Breast epithelium (tissue), 4 donors: Measurements from ENCODE around the gene ZMIZ1. TPM values are rescaled to one million over a fixed set of nuclear protein-coding genes. Genes with fewer than 3 reads are reported as not detected.

ENCODE experiments used
- DNase-seq, 2 donors: peaks; one replicate each; pipeline ENCODE4 v3.0.0-alpha.2; 2019; ENCODE audit warnings: low spot score in 2 of 2
- H3K27ac ChIP-seq, 2 donors: fragments of 200-600 bp; sonication (generic) in 1 of 2; one replicate each; pipeline ENCODE4 v1.5.1; 2016 to 2019; ENCODE audit warnings: mild to moderate bottlenecking in 1 of 2
- H3K27me3 ChIP-seq, 2 donors: fragments of 200-600 bp; sonication (generic) in 1 of 2; one replicate each; pipeline versions ENCODE4 v1.5.1 to v1.6.0; 2017 to 2019; ENCODE audit warnings: control low read depth in 1 of 2, mild to moderate bottlenecking in 1 of 2
- H3K36me3 ChIP-seq: fragments of 200-600 bp; one replicate; pipeline ENCODE4 v1.5.1; 2019
- H3K4me1 ChIP-seq, 2 donors: fragments of 200-600 bp; sonication (generic); one replicate each; pipeline ENCODE4 v1.5.1; 2016 to 2019; ENCODE audit warnings: control low read depth in 1 of 2
- H3K4me3 ChIP-seq, 3 donors: fragments of 200-600 bp; sonication (generic); 1 replicate in 2 of 3; 2 replicates in 1 of 3; pipeline ENCODE4 v1.5.1; 2016 to 2019; ENCODE audit warnings: mild to moderate bottlenecking in 3 of 3, moderate library complexity in 2 of 3
- H3K9me3 ChIP-seq, 2 donors: fragments of 200-600 bp; sonication (generic) in 1 of 2; one replicate each; pipeline ENCODE4 v1.5.1; 2016 to 2019; ENCODE audit warnings: control low read depth in 1 of 2
- POLR2A ChIP-seq: fragments of 450-650 bp; IDR thresholded peaks from one replicate; pipeline ENCODE4 v1.6.1; 2016; ENCODE audit warnings: antibody characterized with exemption, mild to moderate bottlenecking, moderate library complexity
- POLR2AphosphoS5 ChIP-seq, 3 donors: sonication (generic); formaldehyde crosslinking; IDR thresholded peaks; one replicate each; pipeline ENCODE4 v1.6.1; 2017; ENCODE audit warnings: antibody characterized with exemption in 3 of 3
- intact Hi-C: fragments of 100-400 bp; cut with DNase I; formaldehyde crosslinking; loops from one replicate; pipeline ENCODE4 v1.15.1; 2023; ENCODE audit warnings: low total_unique reads
- total RNA-seq, 3 donors: library from RNA; depleted of rRNA; stranded (reverse); fragments of >200 nt; gene quantifications; one replicate each; pipeline ENCODE4 v1.1.0, GENCODE V29; 2016
- TF ChIP-seq, protein P1 (sequence below), 3 donors: fragments of 450-650 bp; IDR thresholded peaks; one replicate each; pipeline ENCODE4 v1.5.1; 2016 to 2017; ENCODE audit warnings: antibody characterized with exemption in 3 of 3, mild to moderate bottlenecking in 3 of 3, moderate library complexity in 3 of 3

ZMIZ1 gene
- total RNA-seq, 3 donors from 2014 or later, result 34.4 to 63.7 (median 39.8) TPM

- Histone ChIP-seq H3K4me3 (peak overlapping the region; percentile 44 to 86 (median 62)), H3K9me3 (no peaks in the 10 kb centered on the region), H3K36me3 (no peaks in the 10 kb centered on the region), H3K4me1 (peaks cover 38 to 47% of the 10 kb centered on the region in 2 donors), H3K27me3 (no peaks in the 10 kb centered on the region), H3K27ac (peak overlapping the region; percentile 58 to 88)
- DNase-seq, result peak in 1 of 2 donors; percentile 61
- TF ChIP-seq POLR2A, result no peak
- TF ChIP-seq POLR2AphosphoS5 (IDR thresholded peaks at IDR 0.05), result peak in 2 of 3 donors; percentile 10
- TF ChIP-seq, protein P1, sequence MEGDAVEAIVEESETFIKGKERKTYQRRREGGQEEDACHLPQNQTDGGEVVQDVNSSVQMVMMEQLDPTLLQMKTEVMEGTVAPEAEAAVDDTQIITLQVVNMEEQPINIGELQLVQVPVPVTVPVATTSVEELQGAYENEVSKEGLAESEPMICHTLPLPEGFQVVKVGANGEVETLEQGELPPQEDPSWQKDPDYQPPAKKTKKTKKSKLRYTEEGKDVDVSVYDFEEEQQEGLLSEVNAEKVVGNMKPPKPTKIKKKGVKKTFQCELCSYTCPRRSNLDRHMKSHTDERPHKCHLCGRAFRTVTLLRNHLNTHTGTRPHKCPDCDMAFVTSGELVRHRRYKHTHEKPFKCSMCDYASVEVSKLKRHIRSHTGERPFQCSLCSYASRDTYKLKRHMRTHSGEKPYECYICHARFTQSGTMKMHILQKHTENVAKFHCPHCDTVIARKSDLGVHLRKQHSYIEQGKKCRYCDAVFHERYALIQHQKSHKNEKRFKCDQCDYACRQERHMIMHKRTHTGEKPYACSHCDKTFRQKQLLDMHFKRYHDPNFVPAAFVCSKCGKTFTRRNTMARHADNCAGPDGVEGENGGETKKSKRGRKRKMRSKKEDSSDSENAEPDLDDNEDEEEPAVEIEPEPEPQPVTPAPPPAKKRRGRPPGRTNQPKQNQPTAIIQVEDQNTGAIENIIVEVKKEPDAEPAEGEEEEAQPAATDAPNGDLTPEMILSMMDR (IDR thresholded peaks at IDR 0.05), result no peak
- intact Hi-C loops, result no loop called here
These were observed 173.3 kb downstream of the ZMIZ1 start for GRCh38 chr10:79241990-79242619.

DNA sequence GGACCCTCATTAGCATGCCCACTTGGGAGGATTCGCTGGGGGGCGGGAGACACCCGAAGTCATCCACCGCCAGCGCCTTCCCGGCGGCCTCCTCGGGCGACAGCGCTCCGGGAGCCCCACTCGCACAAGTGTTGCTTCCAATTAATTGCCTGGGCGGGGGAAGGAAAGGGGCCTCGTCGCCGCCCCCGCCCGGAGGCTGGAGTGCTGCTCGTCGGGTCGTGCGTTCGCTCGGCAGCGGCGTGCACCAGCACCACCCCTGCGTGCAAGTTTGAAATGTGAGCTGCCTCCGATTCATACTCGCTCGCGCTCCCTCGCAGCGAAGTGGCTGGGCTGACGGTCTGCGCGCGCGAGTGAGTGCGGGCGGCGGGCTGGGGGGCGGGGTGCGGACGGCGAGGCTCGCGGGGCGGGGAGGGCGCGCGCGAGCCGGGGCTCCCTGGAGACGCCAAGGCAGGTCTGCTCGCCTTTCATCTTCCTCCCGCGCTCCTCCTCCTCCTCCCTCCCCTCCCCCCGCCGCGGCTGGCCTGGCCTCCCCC, 173.9 kb downstream of the ZMIZ1 start:
- TF ChIP-seq POLR2AphosphoS5 (IDR thresholded peaks at IDR 0.05), result no peak
- no peak for TF ChIP-seq POLR2A
- TF ChIP-seq, protein P1 (IDR thresholded peaks at IDR 0.05), result no peak
- H3K4me1 ChIP-seq, result peaks cover 34 to 48% of the 10 kb centered on the region in 2 donors
- H3K9me3 ChIP-seq, result no peaks in the 10 kb centered on the region
- intact Hi-C loops, result no loop called here
- H3K36me3 ChIP-seq, result no peaks in the 10 kb centered on the region
- peak overlapping the region; percentile 58 to 88 for H3K27ac ChIP-seq
- DNase-seq, result peak; percentile 47 to 72
- H3K4me3 ChIP-seq, result peak overlapping the region; percentile 44 to 86 (median 62)
- H3K27me3 ChIP-seq, result no peaks in the 10 kb centered on the region

- no peak for DNase-seq
- intact Hi-C loops, result no loop called here
- H3K27ac ChIP-seq, result peak overlapping the region; percentile 58 to 88
- H3K36me3 ChIP-seq, result no peaks in the 10 kb centered on the region
- peaks cover 34 to 46% of the 10 kb centered on the region in 2 donors for H3K4me1 ChIP-seq
- H3K4me3 ChIP-seq, result peak overlapping the region; percentile 44 to 86 (median 62)
- no peaks in the 10 kb centered on the region for H3K27me3 ChIP-seq
- no peaks in the 10 kb centered on the region for H3K9me3 ChIP-seq
- no peak for TF ChIP-seq POLR2A
- no peak for TF ChIP-seq POLR2AphosphoS5 (IDR thresholded peaks at IDR 0.05)
- TF ChIP-seq, protein P1 (IDR thresholded peaks at IDR 0.05), result no peak
These were observed 174.7 kb downstream of the ZMIZ1 start for GRCh38 chr10:79243181-79244067.

DNA sequence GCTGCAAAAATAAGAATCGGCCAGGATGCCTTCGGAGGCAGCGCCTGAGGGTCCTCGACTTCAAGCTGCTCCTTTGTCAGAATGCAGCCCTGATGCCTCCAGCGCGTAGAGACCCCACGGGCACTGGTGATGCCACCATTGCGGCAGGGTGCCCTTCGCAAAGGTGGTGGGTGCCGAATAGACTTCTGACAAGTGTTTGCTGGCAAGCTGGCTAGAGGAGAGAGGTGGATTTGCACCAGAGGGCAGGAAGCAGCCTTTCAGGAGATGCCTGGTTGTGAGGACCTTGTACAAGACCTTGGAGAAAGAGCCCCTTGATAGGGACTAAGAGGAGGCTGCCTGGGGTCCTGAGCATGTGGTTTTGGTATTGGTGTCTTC, 175.3 kb downstream of the ZMIZ1 start:
- intact Hi-C loops, result no loop called here
- TF ChIP-seq POLR2AphosphoS5 (IDR thresholded peaks at IDR 0.05) (no peak), POLR2A (no peak)
- TF ChIP-seq, protein P1 (IDR thresholded peaks at IDR 0.05), result no peak

More for the DNA sequence above, 175.3 kb downstream of the ZMIZ1 start:
- Histone ChIP-seq H3K9me3 (no peaks in the 10 kb centered on the region), H3K4me1 (peaks cover 36 to 46% of the 10 kb centered on the region in 2 donors), H3K4me3 (peak overlapping the region; percentile 44 to 86 (median 62)), H3K27me3 (no peaks in the 10 kb centered on the region), H3K36me3 (no peaks in the 10 kb centered on the region), H3K27ac (peak overlapping the region; percentile 45 to 88)
- DNase-seq, result no peak
